Stimulated activated naive CD4-positive, alpha-beta T cell (primary cell): ENCODE results near the gene IGFBP6.

Experiments used
- DNase-seq, 6 experiments: peaks; one replicate each; lab custom pipeline; 2025; lab: John Stamatoyannopoulos, UW

The IGFBP6 gene

GRCh38 chr12:53120685-53121525 lies 23.4 kb downstream of the IGFBP6 start:
- no peak for DNase-seq

GRCh38 chr12:53122961-53123468 lies 25.5 kb downstream of the IGFBP6 start:
- DNase-seq, result no peak

- no peak for DNase-seq
These were observed 26.3 kb downstream of the IGFBP6 start for GRCh38 chr12:53123578-53124351.

GRCh38 chr12:53124352-53124723 lies 26.9 kb downstream of the IGFBP6 start:
- DNase-seq, result no peak

GRCh38 chr12:53127169-53127568 lies 29.7 kb downstream of the IGFBP6 start:
- no peak for DNase-seq

- DNase-seq, result no peak
These were observed 31.5 kb downstream of the IGFBP6 start for GRCh38 chr12:53128780-53129569.

GRCh38 chr12:53131844-53132243 lies 34.4 kb downstream of the IGFBP6 start:
- DNase-seq, result no peak

- DNase-seq, result no peak
These were observed 36.3 kb downstream of the IGFBP6 start for GRCh38 chr12:53133722-53134121.

GRCh38 chr12:53143355-53143754 lies 45.9 kb downstream of the IGFBP6 start:
- DNase-seq, result no peak

- DNase-seq, result no peak
These were observed 48.2 kb downstream of the IGFBP6 start for GRCh38 chr12:53145383-53146260.

GRCh38 chr12:53147181-53147580 lies 49.7 kb downstream of the IGFBP6 start:
- DNase-seq, result no peak

GRCh38 chr12:53147653-53148052 lies 50.2 kb downstream of the IGFBP6 start:
- no peak for DNase-seq

GRCh38 chr12:53151039-53151438 lies 53.6 kb downstream of the IGFBP6 start:
- no peak for DNase-seq
